GM18873 (cell line): Measurements from ENCODE around the gene TIGAR.

ENCODE experiments used
- ATAC-seq: cut with Tn5 transposase; IDR thresholded peaks from one replicate; pipeline ENCODE4 v1.9.1; 2021; ENCODE audit warnings: mild to moderate bottlenecking, moderate library complexity, moderate number of reproducible peaks; ENCODE audit not compliant: unreplicated experiment, low FRiP score

Gene TIGAR

GRCh38 chr12:4320853-4321701, at the start of gene TIGAR:
TIGAR (plus strand) TSS chr12:4321213; CDS start chr12:4321272, 59 bp downstream.
- ATAC-seq, result peak; percentile 88

GRCh38 chr12:4271717-4272423, 49.1 kb upstream of the TIGAR start:
- peak; percentile 37 for ATAC-seq

- peak; percentile 6 for ATAC-seq
Observed at GRCh38 chr12:4272424-4273272, 48.4 kb upstream of the TIGAR start.

GRCh38 chr12:4273273-4273651, 47.8 kb upstream of the TIGAR start:
- no peak for ATAC-seq

- no peak for ATAC-seq
Observed at GRCh38 chr12:4273652-4274395, 47.2 kb upstream of the TIGAR start, which contains the start of gene CCND2. CCND2 (plus strand) TSS chr12:4273762; CDS start chr12:4274041, 279 bp downstream.

- no peak for ATAC-seq
Observed at GRCh38 chr12:4274396-4275015, 46.5 kb upstream of the TIGAR start.

GRCh38 chr12:4275016-4275869, 45.8 kb upstream of the TIGAR start:
- ATAC-seq, result no peak

- no peak for ATAC-seq
Observed at GRCh38 chr12:4275870-4276301, 45.1 kb upstream of the TIGAR start.

- no peak for ATAC-seq
Observed at GRCh38 chr12:4276524-4277204, 44.3 kb upstream of the TIGAR start.

- no peak for ATAC-seq
Observed at GRCh38 chr12:4277205-4277543, 43.8 kb upstream of the TIGAR start.

- no peak for ATAC-seq
Observed at GRCh38 chr12:4277857-4278256, 43.2 kb upstream of the TIGAR start.

GRCh38 chr12:4278329-4279197, 42.5 kb upstream of the TIGAR start:
- ATAC-seq, result no peak

GRCh38 chr12:4279198-4279690, 41.8 kb upstream of the TIGAR start:
- no peak for ATAC-seq

- ATAC-seq, result no peak
Observed at GRCh38 chr12:4280351-4281163, 40.5 kb upstream of the TIGAR start.

- ATAC-seq, result no peak
Observed at GRCh38 chr12:4281173-4281654, 39.8 kb upstream of the TIGAR start.
